SH-SY5Y (cell line): ENCODE measurements around the gene DMBX1.
A peak's percentile ranks its signal among the peaks of the same experiment; 100 is the strongest.

ENCODE experiments used
- GATA2 ChIP-seq: IDR thresholded peaks from 2 replicates; pipeline ENCODE4 v1.6.1; 2011; ENCODE audit warnings: mild to moderate bottlenecking, low read depth, low read length
- GATA3 ChIP-seq: IDR thresholded peaks from 2 replicates; pipeline ENCODE4 v1.6.1; 2011; ENCODE audit warnings: low read depth, mild to moderate bottlenecking, low read length, moderate library complexity

Gene DMBX1

GRCh38 chr1:46489638-46490405 is at the start of gene DMBX1:
Gene DMBX1 (plus strand): TSS chr1:46489836. CDS start chr1:46507011, 17,175 bp downstream.
- TF ChIP-seq GATA2 (no peak), GATA3 (no peak)

- TF ChIP-seq GATA2 (no peak), GATA3 (no peak)
Measured at GRCh38 chr1:46440478-46440877, 49.2 kb upstream of the DMBX1 start.

GRCh38 chr1:46442317-46443161 is 47.1 kb upstream of the DMBX1 start:
- TF ChIP-seq GATA3 (no peak), GATA2 (no peak)

GRCh38 chr1:46444466-46444865 is 45.2 kb upstream of the DMBX1 start:
- TF ChIP-seq GATA2 (no peak), GATA3 (no peak)

- TF ChIP-seq GATA3 (no peak), GATA2 (no peak)
Measured at GRCh38 chr1:46445773-46446256, 43.8 kb upstream of the DMBX1 start.

- no peak for TF ChIP-seq GATA2
- no peak for TF ChIP-seq GATA3
Measured at GRCh38 chr1:46446646-46447498, 42.8 kb upstream of the DMBX1 start.

GRCh38 chr1:46447499-46448108 is 42.0 kb upstream of the DMBX1 start:
- no peak for TF ChIP-seq GATA2
- TF ChIP-seq GATA3 = no peak

- TF ChIP-seq GATA2 = 0 out of 2 replicates have a peak, but pooled peaks have one; percentile 22
- TF ChIP-seq GATA3 = no peak
Measured at GRCh38 chr1:46448109-46448911, 41.3 kb upstream of the DMBX1 start.

GRCh38 chr1:46449223-46450159 is 40.1 kb upstream of the DMBX1 start:
- no peak for TF ChIP-seq GATA2

- TF ChIP-seq GATA3 (no peak), GATA2 (no peak)
Measured at GRCh38 chr1:46450160-46450517, 39.5 kb upstream of the DMBX1 start.

GRCh38 chr1:46451948-46452930 is 37.4 kb upstream of the DMBX1 start:
- no peak for TF ChIP-seq GATA2
